OCI-LY1 (cell line): ENCODE measurements around the gene GTSE1.

Source experiments
- H2AFZ ChIP-seq: fragments of 200-600 bp; sonication (generic), shearing (Covaris generic); 2 replicates; pipeline ENCODE4 v1.6.0; 2014; ENCODE audit warnings: antibody characterized with exemption, mild to moderate bottlenecking, low read length
- H3F3A ChIP-seq: fragments of 200-600 bp; sonication (generic), shearing (Covaris generic); 2 replicates; pipeline ENCODE4 v1.6.0; 2014; ENCODE audit warnings: mild to moderate bottlenecking, antibody characterized with exemption, low read length, moderate library complexity; ENCODE audit not compliant: insufficient read depth
- H3K27ac ChIP-seq: fragments of 200-600 bp; sonication (generic); 2 replicates; pipeline ENCODE4 v1.5.1; 2014; ENCODE audit warnings: low read length, mixed run types, mild to moderate bottlenecking, low read depth; ENCODE audit not compliant: poor library complexity, severe bottlenecking
- H3K27me3 ChIP-seq: fragments of 200-600 bp; sonication (generic); 2 replicates; pipeline ENCODE4 v1.6.0; 2014; ENCODE audit warnings: antibody characterized with exemption, mild to moderate bottlenecking, low read length, moderate library complexity; ENCODE audit not compliant: insufficient read depth
- H3K36me3 ChIP-seq: fragments of 200-600 bp; sonication (generic); 2 replicates; pipeline ENCODE4 v1.6.1; 2014; ENCODE audit warnings: mild to moderate bottlenecking, antibody characterized with exemption, low read length, moderate library complexity, mixed read lengths; ENCODE audit not compliant: insufficient read depth
- H3K4me1 ChIP-seq: fragments of 200-600 bp; sonication (generic); 2 replicates; pipeline ENCODE4 v1.5.1; 2014; ENCODE audit warnings: mild to moderate bottlenecking, low read length, moderate library complexity; ENCODE audit not compliant: insufficient read depth, severe bottlenecking
- H3K4me2 ChIP-seq: fragments of 200-600 bp; sonication (generic), shearing (Covaris generic); 2 replicates; pipeline ENCODE4 v1.6.1; 2014; ENCODE audit warnings: low read length
- H3K4me3 ChIP-seq: fragments of 200-600 bp; sonication (generic); 2 replicates; pipeline ENCODE4 v1.5.1; 2014; ENCODE audit warnings: low read length, low read depth, mild to moderate bottlenecking, mixed read lengths; ENCODE audit not compliant: poor library complexity, severe bottlenecking
- H3K79me2 ChIP-seq: fragments of 200-600 bp; shearing (Covaris generic); 2 replicates; pipeline ENCODE4 v1.6.1; 2016; ENCODE audit warnings: mixed run types, low read length, mixed read lengths; ENCODE audit not compliant: insufficient read depth
- H3K9ac ChIP-seq: fragments of 200-600 bp; sonication (generic), shearing (Covaris generic); 2 replicates; pipeline ENCODE4 v1.6.1; 2014; ENCODE audit warnings: mild to moderate bottlenecking, low read length, mixed read lengths
- H3K9me2 ChIP-seq: fragments of 200-600 bp; sonication (generic), shearing (Covaris generic); 2 replicates; pipeline ENCODE4 v1.6.1; 2014; ENCODE audit warnings: low read depth, mild to moderate bottlenecking, low read length, mixed read lengths
- H3K9me3 ChIP-seq: fragments of 200-600 bp; shearing (Covaris generic); 2 replicates; pipeline ENCODE4 v1.6.1; 2014; ENCODE audit warnings: low read length, mixed read lengths
- H4K20me1 ChIP-seq: fragments of 200-600 bp; sonication (generic), shearing (Covaris generic); 2 replicates; pipeline ENCODE4 v1.6.0; 2016; ENCODE audit warnings: mild to moderate bottlenecking, low read length; ENCODE audit not compliant: insufficient read depth
- EZH2 ChIP-seq: fragments of 200-600 bp; sonication (generic), shearing (Covaris generic); IDR thresholded peaks from 2 replicates; pipeline ENCODE4 v1.8.0; 2017; ENCODE audit warnings: borderline replicate concordance, mixed run types, mild to moderate bottlenecking, antibody characterized with exemption, low read length, moderate library complexity, mixed read lengths
- TF ChIP-seq, protein P1 (sequence below): fragments of 200-600 bp; sonication (generic), shearing (Covaris generic); IDR thresholded peaks from 2 replicates; pipeline ENCODE4 v1.5.1; 2017; ENCODE audit warnings: mild to moderate bottlenecking, antibody characterized with exemption, low read length, moderate library complexity, mixed read lengths

Gene GTSE1

DNA sequence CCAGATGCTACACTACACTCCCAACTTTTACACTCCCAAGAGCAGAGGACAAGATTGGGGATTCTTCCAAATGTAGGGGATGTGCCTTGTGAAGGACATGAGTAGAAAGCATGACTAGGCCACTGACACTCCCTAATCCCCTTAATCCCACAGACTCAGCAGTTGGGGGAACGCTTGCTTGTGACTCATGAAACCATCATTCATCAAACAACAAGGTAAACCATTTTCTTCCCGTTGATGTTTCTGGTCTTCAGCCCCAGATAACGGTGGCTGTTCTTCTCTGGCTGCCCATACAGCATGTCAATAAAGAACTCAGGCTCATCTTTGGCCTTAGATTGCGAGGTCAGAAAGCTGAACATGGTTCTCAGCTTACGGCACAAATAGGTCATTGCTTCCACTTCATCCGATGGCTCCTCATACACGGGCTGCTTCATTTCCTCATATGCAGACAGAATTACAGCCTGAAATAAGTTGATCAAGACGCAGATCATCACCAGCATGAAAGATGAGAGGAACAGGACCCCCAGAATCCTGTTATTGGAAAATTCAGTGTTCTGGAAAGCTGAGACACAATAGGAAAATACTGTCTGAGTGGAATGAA, 40.2 kb upstream of the GTSE1 start:
- Histone ChIP-seq H3K27ac (no peak overlapping the region), H3K4me3 (no peak overlapping the region), H3K4me1 (no peaks in the 10 kb centered on the region), H3K9ac (no peak overlapping the region), H3F3A (no peaks in the 10 kb centered on the region), H3K9me2 (no peaks in the 10 kb centered on the region), H3K36me3 (no peaks in the 10 kb centered on the region), H4K20me1 (no peaks in the 10 kb centered on the region), H2AFZ (no peak overlapping the region), H3K4me2 (no peak overlapping the region), H3K27me3 (0 out of 2 replicates have a peak, but pooled peaks cover 13% of the 10 kb centered on the region), H3K79me2 (no peaks in the 10 kb centered on the region), H3K9me3 (peaks cover 4% of the 10 kb centered on the region; the same call in 1 of the 2 replicates)
- TF ChIP-seq, protein P1, sequence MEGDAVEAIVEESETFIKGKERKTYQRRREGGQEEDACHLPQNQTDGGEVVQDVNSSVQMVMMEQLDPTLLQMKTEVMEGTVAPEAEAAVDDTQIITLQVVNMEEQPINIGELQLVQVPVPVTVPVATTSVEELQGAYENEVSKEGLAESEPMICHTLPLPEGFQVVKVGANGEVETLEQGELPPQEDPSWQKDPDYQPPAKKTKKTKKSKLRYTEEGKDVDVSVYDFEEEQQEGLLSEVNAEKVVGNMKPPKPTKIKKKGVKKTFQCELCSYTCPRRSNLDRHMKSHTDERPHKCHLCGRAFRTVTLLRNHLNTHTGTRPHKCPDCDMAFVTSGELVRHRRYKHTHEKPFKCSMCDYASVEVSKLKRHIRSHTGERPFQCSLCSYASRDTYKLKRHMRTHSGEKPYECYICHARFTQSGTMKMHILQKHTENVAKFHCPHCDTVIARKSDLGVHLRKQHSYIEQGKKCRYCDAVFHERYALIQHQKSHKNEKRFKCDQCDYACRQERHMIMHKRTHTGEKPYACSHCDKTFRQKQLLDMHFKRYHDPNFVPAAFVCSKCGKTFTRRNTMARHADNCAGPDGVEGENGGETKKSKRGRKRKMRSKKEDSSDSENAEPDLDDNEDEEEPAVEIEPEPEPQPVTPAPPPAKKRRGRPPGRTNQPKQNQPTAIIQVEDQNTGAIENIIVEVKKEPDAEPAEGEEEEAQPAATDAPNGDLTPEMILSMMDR = no peak
- TF ChIP-seq EZH2 = no peak

DNA sequence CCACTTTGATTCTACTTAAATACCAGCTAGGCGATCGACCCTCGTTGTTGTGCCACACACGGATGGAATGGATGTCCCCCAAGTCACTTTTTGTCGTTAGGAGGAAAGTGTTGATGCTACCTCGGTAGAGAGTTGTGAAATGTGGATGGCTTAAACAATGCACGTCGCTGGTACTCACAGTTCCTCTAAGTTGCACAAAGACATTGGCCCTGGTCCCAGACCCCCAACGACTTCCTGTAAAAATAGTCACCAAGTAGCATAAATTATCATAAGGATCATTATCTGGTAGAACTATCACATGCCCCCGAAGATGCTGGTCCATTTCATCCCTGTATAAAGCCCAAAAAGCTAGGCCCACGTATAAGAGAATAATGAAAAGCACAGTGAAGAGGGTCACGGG, 37.3 kb upstream of the GTSE1 start:
- Histone ChIP-seq H3K9ac (no peak overlapping the region), H2AFZ (no peak overlapping the region), H3K4me1 (no peaks in the 10 kb centered on the region), H3K9me2 (no peaks in the 10 kb centered on the region), H3K36me3 (no peaks in the 10 kb centered on the region), H3K4me2 (no peak overlapping the region), H3K79me2 (no peaks in the 10 kb centered on the region), H4K20me1 (no peaks in the 10 kb centered on the region), H3K9me3 (no peaks in the 10 kb centered on the region; the same call in 1 of the 2 replicates), H3K4me3 (no peak overlapping the region), H3K27me3 (0 out of 2 replicates have a peak, but pooled peaks cover 13% of the 10 kb centered on the region), H3K27ac (no peak overlapping the region), H3F3A (no peaks in the 10 kb centered on the region)
- TF ChIP-seq EZH2 = no peak
- TF ChIP-seq, protein P1 = no peak

DNA sequence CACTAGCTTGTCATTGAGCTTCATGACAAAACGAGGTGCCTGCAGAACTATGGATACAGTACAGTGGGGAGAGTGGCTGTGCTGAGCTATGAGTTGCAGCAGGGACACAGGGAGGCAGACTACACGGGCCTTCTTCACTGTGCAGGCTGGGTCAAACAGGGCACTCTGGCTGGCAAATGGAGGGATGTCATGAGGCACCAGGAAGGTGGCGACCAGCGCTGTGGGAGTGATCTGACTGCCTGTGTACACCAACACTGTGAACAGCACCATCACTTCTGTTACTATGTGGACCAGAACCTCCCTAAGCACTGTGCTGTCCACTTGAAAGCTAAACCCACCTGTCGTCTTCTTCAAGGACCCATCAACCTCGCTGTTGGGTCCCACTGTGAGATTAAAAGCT, 36.6 kb upstream of the GTSE1 start:
- H3K36me3 ChIP-seq = no peaks in the 10 kb centered on the region; the same call in 1 of the 2 replicates
- no peak overlapping the region for H2AFZ ChIP-seq
- H3K9ac ChIP-seq = no peak overlapping the region
- no peak for TF ChIP-seq EZH2
- TF ChIP-seq, protein P1 = no peak
- no peak overlapping the region for H3K27ac ChIP-seq
- no peaks in the 10 kb centered on the region for H3K79me2 ChIP-seq
- no peak overlapping the region for H3K4me3 ChIP-seq
- no peaks in the 10 kb centered on the region for H3K4me1 ChIP-seq
- H3K27me3 ChIP-seq = peaks cover 13% of the 10 kb centered on the region; the same call in 1 of the 2 replicates
- no peaks in the 10 kb centered on the region for H3F3A ChIP-seq
- H3K9me2 ChIP-seq = no peaks in the 10 kb centered on the region
- no peaks in the 10 kb centered on the region; the same call in 1 of the 2 replicates for H3K9me3 ChIP-seq
- H4K20me1 ChIP-seq = no peaks in the 10 kb centered on the region
- H3K4me2 ChIP-seq = no peak overlapping the region
